ENCODE measurements around the gene CCL16. TPM values are rescaled to one million over a fixed set of nuclear protein-coding genes. Genes with fewer than 3 reads are reported as not detected.
"Not testable (repeated sequence)": the region's sequence is repeated elsewhere in the genome, so short reads cannot be mapped to it uniquely, and the experiment has no call there.

CCL16 gene, protein sequence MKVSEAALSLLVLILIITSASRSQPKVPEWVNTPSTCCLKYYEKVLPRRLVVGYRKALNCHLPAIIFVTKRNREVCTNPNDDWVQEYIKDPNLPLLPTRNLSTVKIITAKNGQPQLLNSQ
- 0.20 TPM for polyA plus RNA-seq (ENCODE audit: insufficient read length)
- long read RNA-seq, donor 1: 0 reads
- long read RNA-seq, donor 2: 0 reads
- long read RNA-seq, donor 3: 0 reads
- long read RNA-seq, donor 4: 0 reads
- long read RNA-seq, donor 5: 0 reads
- long read RNA-seq, donor 6: 0 reads
- long read RNA-seq, donor 7: 0 reads
- long read RNA-seq, donor 8: 0 reads

GRCh38 chr17:35981246-35981645 is at the start of gene CCL16:
TSS of gene CCL16 (minus strand) at chr17:35981497. CDS start at chr17:35981420, 77 bp downstream.
- no peak for DNase-seq

DNA sequence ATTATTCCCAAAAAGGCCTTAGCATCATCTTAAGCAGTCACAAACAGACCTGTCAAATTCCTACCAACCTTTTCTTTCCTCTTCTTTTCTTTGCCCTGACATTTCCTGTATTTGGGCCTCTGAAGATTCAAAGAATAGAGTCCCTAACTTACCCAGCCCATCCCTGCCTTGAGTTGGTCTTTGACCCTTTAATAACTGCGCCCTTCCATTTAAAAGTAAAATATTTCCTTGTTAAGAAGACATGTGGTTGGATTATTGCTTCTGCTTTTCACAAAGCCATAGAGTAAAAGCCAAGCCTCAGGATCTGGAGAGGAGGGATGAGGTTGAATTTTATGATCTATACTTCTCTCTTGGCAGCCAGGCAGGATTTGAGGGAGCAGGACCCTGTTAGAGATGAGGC is 49.7 kb upstream of the CCL16 start:
- DNase-seq: no peak

- no peak for DNase-seq
These were observed 46.5 kb upstream of the CCL16 start for GRCh38 chr17:36027761-36028160.

GRCh38 chr17:36024106-36024869 is 43.0 kb upstream of the CCL16 start:
- DNase-seq: no peak

DNA sequence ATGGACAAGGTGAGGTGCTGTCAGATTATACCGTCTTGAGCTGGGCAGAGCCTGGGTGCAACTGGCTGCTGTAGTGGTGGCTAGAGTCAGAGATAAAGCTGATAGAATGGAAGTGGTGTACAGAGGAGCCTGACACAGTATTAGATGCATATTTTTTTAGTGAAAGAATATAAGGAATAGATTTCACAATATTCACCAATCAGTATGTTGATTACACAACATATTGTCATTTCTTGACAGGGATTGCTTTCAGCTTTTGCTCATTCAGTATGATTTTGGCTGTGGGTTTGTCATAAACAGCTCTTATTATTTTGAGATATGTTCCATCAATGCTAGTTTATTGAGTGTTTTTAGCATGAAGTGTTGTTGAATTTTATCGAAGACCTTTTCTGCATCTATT is 38.1 kb upstream of the CCL16 start:
- no peak for DNase-seq

DNA sequence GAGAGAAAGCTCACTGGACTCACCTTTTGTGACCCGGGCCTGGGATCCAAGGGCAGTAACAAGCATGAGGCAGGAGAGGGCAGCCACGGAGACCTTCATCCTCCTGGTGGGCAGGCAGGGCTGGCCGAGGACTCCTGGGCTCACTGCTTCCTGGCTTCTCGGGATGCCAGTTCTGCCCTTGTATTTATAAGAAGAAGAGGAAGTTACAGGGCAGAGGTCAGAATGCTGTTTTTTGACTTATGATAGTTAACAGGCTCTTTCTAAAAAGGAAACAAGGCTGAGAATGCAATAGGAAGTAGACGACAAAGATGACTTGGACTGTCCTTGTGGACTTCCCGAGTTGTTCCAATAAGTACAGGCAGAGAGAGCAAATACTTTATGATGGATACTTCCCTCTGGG is 36.5 kb upstream of the CCL16 start, which contains the start of gene CCL23:
Gene CCL23, minus strand, starts transcription at position 174 of the 400 bp plus-strand sequence. Its CDS starts 75 bp downstream, at position 99.
- no peak for DNase-seq

- DNase-seq: no peak
These were observed 35.3 kb upstream of the CCL16 start for GRCh38 chr17:36016555-36016954.

DNA sequence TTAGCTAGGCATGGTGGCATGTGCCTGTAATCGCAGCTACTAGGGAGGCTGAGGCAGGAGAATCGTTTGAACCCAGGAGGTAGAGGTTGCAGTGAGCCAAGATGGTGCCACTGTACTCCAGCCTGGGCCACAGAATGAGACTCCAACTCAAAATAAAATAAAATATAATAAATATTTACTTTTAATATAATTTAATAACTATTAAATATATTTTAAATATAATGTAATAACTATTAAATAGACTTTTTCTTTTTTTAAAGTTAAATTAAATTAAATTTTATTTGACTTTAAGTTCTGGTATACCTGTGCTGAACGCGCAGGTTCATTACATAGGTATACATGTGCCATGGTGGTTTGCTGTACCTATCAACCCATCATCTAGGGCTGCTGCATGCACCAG is 34.6 kb upstream of the CCL16 start:
- not testable (repeated sequence) for DNase-seq

GRCh38 chr17:36014946-36015345 is 33.6 kb upstream of the CCL16 start:
- DNase-seq: no peak

- DNase-seq: no peak
These were observed 29.9 kb upstream of the CCL16 start for GRCh38 chr17:36011201-36011600.

DNA sequence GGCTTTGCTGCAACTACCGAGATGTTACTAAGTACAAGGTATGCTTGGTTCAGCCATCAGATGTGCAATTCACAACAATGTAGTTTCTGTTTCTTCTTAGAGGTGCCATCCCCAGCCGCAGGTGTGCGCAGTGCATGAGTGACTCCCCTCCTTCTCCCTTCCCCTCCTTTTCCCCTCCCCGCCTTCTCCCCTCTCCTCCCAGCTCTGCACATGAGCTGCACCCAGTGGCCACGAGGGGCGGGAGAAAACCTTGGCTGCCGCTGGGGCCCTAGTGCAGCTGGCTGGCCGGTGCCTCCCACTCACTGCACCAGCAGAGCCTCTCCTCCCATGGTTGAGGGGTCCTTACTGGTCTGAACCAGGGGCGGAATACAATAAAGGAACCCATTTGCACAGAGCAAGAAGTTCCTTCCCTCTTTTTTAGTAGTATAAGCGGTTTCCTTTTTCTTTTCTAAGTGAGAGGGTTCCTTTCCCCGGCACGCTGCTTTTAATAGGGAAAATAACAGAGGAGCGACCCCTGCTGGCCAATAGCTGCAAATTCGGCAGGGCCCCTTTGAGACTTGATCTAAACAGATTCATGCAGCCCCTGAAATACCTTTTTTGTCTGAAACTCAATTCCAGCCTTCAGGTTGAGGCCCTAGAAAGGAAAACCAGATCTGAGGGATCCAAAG is 27.8 kb upstream of the CCL16 start:
- no peak for DNase-seq

DNA sequence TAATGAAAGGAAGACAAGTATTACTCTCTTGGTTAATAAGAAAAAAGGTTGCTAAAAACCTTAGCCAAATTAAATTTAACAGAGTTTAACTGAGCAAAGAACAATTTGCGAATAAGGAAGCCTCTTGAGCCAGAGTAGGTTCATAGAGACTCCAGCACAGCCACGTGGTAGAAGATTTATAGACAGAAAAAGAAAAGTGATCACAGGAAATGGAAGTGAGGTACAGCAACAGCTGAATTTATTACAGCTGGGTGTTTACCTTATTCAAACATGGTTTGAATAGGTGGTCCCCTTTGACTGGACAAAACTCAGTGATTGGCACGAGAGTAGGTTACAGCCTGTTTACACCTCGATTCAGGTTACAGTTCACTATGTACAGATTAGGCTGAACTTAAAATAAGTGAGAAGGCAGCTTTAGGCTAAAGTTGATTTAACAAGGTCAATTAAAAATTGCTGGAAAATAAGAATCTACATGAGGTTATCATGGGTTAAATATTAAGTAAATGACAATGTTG is 23.4 kb upstream of the CCL16 start:
- DNase-seq: peak; percentile 17

- no peak for DNase-seq
These were observed 21.3 kb upstream of the CCL16 start for GRCh38 chr17:36002631-36003030.

- DNase-seq: peak; percentile 75
These were observed 20.7 kb upstream of the CCL16 start for GRCh38 chr17:36001862-36002603.

DNA sequence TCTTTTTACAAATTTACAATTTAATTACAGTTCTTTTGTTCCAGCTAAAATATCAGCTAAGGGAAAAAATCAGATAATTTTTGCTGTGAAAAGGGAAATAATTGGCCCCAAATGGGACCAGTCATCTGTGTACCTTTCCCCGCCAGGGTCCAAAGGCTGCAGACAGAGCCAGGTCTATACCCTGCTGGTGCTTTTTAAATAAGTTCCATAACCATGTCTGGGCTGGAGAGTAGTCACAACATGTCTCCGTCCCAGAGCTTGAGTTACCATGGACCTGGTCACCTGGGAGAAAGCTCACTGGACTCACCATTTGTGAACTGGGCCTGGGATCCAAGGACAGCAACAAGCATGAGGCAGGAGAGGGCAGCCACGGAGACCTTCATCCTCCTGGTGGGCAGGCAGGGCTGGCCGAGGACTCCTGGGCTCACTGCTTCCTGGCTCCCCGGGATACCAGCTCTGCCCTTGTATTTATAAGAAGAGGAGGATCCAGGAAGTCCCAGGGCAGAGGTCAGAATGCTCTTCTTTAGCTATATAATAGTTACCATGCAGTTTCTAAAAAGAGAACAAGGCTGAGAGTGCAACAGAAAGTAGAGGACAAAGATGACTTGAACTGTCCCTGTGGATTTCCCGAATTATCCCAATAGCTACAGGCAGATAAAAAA is 19.9 kb upstream of the CCL16 start, which contains the start of gene CCL15:
Gene CCL15, minus strand, starts transcription at position 444 of the 662 bp plus-strand sequence. Its CDS starts 61 bp downstream, at position 383.
- no peak for DNase-seq

DNA sequence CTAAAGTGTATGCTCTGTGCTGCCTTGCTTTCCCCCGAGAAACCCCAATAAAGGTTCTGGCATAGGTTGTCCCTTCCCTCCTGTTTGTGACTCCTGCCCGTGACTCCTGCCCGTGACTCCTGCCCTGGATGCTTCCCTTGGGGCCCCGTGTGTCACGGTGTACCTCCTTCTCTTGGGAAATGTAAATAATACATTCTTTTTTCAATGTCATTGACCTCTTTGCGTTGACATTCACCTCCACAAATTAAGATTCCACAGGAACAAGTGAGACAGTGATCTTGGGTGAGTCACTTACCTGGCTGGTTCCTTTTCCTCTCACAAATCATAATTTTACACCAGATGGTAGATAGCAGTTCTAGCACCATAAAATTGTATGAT is 19.4 kb upstream of the CCL16 start:
- no peak for DNase-seq

DNA sequence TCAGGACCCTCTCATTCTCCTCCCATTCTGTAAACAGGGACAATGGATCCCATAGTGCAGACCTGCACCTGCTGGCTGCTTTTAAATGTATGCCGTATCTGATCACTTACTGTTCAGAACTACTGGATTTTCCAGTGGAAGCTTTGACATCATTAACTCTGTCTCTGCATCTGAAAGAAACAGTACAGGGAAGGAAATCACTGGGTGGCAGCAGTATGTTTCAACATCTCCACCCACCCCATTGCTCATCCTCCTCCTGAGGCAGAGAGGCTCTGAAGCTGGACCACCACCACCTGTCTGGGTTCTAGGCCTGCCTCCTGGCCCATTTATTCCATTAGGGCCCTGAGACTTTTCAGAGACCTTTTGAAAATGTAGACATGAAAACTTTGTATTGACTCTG is 17.5 kb upstream of the CCL16 start:
- DNase-seq: no peak

- DNase-seq: no peak
These were observed 16.8 kb upstream of the CCL16 start for GRCh38 chr17:35998018-35998545.

DNA sequence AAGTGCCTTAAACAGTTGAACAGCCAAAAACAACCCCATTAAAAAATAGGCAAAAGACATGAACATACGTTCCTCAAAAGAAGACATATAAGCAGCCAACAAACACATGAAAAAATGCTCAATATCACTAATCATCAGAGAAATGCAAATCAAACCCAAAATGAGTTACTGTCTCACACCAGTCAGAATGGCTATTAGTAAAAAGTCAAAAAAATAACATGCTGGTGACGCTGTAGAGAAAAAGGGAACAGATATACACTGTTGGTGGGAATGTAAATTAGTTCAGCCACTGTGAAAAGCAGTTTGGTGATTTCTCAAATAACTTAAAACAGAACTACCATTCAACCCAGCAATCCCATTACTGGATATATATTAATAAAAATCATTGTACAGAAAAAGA is 14.0 kb upstream of the CCL16 start:
- not testable (repeated sequence) for DNase-seq

DNA sequence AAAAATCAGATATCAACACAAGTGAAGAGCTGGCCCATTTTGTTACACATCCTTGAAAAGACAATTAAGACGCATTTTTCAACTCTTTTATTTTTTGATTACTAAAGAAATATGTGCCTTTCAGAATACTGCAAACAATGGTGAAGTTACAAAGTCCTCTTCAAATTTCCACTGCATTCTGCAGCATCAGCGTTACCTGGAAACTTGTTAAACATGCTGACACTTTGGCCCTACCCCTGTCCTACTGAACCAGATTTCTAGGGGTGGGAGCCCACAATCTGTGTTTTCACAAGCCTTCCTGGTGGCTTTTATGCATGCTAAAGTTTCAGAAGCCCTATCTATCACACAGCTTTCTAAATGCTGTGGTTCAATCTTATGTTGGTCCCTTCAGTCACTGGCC is 9.8 kb upstream of the CCL16 start:
- no peak for DNase-seq

- DNase-seq: no peak
These were observed 6.9 kb upstream of the CCL16 start for GRCh38 chr17:35988164-35988563.
